ENCODE measurements around the gene RAPSN. TPM values are rescaled to one million over a fixed set of nuclear protein-coding genes. Genes with fewer than 3 reads are reported as not detected.

The RAPSN gene
- total and polyA plus RNA-seq, 5 experiments from 2014 or later, result 1.3 to 1.5 TPM; not detected in 3

DNA sequence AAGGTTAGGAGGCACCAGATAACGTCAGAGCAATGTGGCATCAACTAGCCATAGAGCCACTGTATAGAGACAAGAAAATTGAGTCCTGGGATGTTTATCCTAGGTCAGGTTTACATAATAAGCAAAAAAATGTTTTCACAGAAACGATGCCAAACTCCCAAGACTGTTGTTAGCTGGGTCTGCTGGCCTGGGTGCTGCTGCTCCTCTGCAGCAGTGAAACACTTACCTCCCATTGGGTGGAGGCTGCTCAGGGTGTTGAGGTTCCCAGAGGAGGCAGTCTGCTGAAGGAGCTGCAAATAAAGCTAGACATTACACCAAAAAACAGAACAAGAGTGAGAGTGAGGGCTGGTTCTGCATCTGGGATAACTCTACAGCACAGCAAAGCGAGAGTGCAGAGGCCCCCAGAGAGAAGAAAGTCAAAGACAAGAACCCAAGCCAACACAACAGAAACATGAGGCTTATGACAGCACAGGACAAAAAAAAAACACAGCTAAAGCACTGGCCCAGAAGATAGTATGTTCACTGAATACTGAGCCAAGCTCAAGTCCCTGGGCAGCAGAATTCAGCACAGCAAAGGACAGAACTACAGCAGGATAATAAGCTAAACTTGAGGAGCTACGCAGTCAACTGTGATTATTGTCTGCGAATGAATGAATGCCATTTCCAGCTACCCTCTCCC, 29.9 kb upstream of the RAPSN start:
- ATAC-seq (no peak), DNase-seq (no peak)
- Mint-ChIP-seq H3K36me3 (peaks cover 8 to 97% (median 15%) of the 10 kb centered on the region in 3 donors), H3K4me1 (peaks cover 0 to 2% (median 1%) of the 10 kb centered on the region in 4 donors), H3K9me3 (no peaks in the 10 kb centered on the region), H3K27me3 (no peaks in the 10 kb centered on the region), H3K4me3 (no peak overlapping the region), H3K27ac (peak overlapping the region in 1 of 10 donors; percentile 56)
- POLR2A ChIA-PET, result no interaction called here

DNA sequence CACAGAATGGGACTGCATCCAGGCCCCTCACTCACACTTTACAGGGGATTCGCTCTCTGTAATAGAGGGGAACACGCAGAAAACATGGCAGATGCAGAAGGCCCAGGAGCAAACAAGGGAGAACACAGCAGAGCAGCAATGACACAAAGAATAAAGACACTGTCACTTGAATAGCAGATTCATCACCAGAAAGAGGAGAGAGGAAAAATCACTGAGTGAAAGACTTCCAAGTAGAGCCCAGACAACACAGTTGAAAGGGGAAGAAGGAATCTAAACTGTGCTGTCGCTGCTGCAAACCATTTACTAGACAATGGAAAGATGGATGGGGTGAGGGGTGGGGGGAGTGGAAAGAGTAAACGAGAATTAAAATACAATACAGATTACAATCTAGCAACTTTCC, 28.8 kb upstream of the RAPSN start:
- Mint-ChIP-seq H3K4me3 (no peak overlapping the region), H3K36me3 (peaks cover 8 to 97% (median 12%) of the 10 kb centered on the region in 3 donors), H3K27me3 (no peaks in the 10 kb centered on the region), H3K9me3 (no peaks in the 10 kb centered on the region), H3K4me1 (peaks cover 0 to 5% (median 1%) of the 10 kb centered on the region in 4 donors), H3K27ac (peak overlapping the region in 6 of 10 donors; percentile 24 to 84 (median 58))
- ATAC-seq (no peak), DNase-seq (no peak)
- POLR2A ChIA-PET, result no interaction called here

DNA sequence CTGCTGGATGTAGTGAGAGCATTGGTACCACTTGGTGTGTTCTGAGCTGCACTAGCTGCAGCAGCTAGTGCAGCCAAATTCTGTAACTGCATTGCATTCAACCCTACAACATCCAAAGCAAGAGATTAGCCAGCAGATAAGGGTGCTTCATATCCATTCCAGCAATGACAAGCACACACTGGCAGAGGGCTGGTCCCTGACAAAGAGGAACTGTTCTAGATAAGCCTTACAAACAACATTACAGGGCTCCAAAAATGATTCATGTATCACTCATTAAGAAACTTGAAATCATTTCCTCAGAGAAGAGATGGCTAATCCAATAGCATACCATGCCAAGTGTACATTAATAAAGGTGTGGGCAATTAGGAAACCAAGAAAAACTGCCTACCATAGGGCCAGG, 28.4 kb upstream of the RAPSN start:
- peaks cover 8 to 97% (median 8%) of the 10 kb centered on the region in 3 donors for H3K36me3 Mint-ChIP-seq
- no peaks in the 10 kb centered on the region for H3K9me3 Mint-ChIP-seq
- peak overlapping the region in 5 of 10 donors; percentile 27 to 63 (median 34) for H3K27ac Mint-ChIP-seq
- H3K4me3 Mint-ChIP-seq, result no peak overlapping the region
- H3K27me3 Mint-ChIP-seq, result no peaks in the 10 kb centered on the region
- POLR2A ChIA-PET, result no interaction called here
- DNase-seq (no peak), ATAC-seq (no peak)
- H3K4me1 Mint-ChIP-seq, result peaks cover 0 to 5% (median 1%) of the 10 kb centered on the region in 4 donors

DNA sequence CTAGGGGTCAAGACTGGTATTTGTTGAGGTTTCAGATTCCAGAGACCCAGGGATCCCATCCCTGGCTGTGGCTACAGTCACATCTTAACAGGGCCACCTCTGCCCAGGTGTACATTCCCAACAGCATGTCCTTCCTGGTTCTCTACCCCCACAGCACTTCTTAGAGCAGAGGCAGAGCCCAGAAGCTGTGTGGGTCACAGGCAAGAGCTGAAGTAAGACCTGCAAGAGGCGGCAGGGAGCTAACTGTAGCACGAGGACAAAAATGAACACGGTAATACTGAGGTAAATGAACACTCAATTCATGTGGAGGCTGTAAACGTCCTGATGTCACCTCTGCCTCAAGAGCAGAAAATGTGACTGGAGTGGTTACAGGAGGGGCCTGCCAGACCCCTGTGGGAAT, 21.7 kb upstream of the RAPSN start:
- DNase-seq (no peak), ATAC-seq (no peak)
- H3K9me3 Mint-ChIP-seq, result no peaks in the 10 kb centered on the region
- no peak overlapping the region for H3K4me3 Mint-ChIP-seq
- peaks cover 3 to 12% (median 10%) of the 10 kb centered on the region in 4 donors for H3K4me1 Mint-ChIP-seq
- peaks cover 3 to 94% (median 8%) of the 10 kb centered on the region in 3 donors for H3K36me3 Mint-ChIP-seq
- H3K27ac Mint-ChIP-seq, result peak overlapping the region in 6 of 10 donors; percentile 23 to 90 (median 50)
- H3K27me3 Mint-ChIP-seq, result no peaks in the 10 kb centered on the region
- POLR2A ChIA-PET, result interaction anchor here (0.5 to 0.6 kb wide), 2 partner anchors 15 to 198 kb away, joined by 3 to 4 read pairs; no protein-coding TSS in a partner anchor

DNA sequence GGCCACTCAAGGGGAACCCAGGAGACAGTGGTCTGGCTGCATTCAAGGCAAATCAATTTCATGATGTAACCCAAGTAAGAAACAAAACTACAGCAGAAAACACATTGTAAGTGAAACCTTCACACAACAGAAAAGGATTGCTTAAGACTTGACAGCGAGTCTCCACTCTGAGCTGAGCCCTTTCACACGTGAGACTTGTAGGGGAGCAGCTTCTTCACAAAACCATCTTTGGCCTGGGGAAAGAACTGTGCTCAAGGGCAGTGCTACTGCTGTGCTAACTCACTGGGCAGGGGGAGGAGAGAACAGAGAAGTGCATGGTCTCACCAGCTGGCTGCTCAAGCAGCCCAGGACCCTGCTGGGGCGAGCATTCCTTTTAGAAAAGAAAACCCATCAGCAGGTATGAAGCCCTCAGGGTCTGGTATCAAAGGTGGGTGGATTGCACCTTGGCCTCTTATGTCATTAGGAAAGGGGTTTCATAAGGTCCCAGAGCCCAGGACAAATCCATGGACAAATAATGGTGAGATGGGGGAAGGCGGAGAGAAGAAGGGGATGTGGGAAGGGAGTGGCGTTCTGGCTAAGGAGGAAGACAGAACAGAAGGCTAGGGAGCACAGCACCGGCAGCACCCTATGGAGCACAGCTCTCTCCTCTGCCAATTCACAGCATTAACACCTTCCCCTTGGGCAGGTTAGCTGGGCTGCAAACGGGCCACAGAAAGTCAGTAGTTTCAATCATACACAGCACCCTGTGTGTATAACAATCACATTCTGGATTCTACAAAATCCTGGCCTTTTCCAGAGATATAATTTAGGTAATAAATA, 20.6 kb upstream of the RAPSN start:
- POLR2A ChIA-PET, result interaction anchor here (0.5 kb wide), 1 partner anchor 16 kb away, joined by 3 read pairs; no protein-coding TSS in a partner anchor
- Mint-ChIP-seq H3K27ac (peak overlapping the region; percentile 10 to 86 (median 42)), H3K9me3 (no peaks in the 10 kb centered on the region), H3K27me3 (no peaks in the 10 kb centered on the region), H3K4me1 (peaks cover 3 to 14% (median 11%) of the 10 kb centered on the region in 4 donors), H3K36me3 (peaks cover 0 to 89% (median 5%) of the 10 kb centered on the region in 3 donors), H3K4me3 (no peak overlapping the region)
- DNase-seq (no peak), ATAC-seq (no peak)

DNA sequence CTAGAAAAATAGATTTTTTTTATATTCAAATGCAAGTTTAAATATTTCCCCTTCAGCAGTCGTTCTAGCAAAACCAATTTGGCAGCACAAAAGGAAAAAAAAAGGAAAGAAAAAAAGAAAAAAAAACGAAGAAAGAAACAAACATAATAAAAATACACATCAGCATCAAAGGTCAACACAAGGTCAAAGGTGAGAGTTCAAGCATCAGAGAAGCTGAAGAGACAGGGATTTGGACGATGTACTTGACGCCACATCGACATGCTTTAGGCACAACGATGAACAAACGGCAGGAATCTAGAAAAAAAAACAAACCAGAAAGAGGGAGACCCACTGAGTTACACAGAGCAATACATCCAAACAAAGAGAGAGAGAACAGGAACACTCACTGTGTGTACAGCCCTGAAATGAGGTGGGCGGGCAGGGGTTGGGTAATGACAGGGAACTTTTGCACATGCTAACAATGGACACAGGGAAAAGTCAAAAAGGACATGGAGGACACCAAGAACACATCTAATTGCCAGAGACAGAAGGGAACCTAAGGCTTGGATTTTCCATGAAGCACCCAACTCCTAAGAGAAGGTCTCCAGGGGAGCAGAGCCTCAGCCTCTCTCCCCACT, 19.8 kb upstream of the RAPSN start:
- peaks cover 3 to 14% (median 11%) of the 10 kb centered on the region in 4 donors for H3K4me1 Mint-ChIP-seq
- H3K36me3 Mint-ChIP-seq, result peaks cover 0 to 84% (median 0%) of the 10 kb centered on the region in 3 donors
- DNase-seq (no peak), ATAC-seq (no peak)
- H3K9me3 Mint-ChIP-seq, result no peaks in the 10 kb centered on the region
- POLR2A ChIA-PET, result no interaction called here
- H3K27ac Mint-ChIP-seq, result peak overlapping the region in 7 of 10 donors; percentile 4 to 87 (median 61)
- H3K27me3 Mint-ChIP-seq, result no peaks in the 10 kb centered on the region
- H3K4me3 Mint-ChIP-seq, result no peak overlapping the region

DNA sequence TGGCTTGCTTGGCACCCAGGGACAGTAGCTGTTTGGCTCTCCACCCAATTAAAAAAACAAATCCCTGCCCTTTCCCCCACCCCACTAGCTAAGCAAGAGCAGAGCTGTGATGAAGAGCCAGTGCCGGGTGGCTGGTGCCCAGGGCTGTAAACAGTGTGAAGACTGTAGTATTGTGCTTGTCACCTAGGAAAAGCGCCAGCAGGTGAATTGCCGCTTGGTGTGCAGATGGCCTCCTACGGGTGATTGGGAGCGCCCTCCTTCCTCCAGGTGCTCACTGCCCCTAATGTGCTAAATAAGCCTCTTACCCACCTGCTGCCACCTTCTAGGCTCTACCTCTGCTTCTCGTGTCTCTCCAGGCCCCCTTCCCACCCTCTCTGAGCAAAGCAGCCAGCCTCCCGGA, 18.4 kb upstream of the RAPSN start:
- no peak for DNase-seq
- Mint-ChIP-seq H3K27ac (peak overlapping the region in 8 of 10 donors; percentile 42 to 84 (median 56)), H3K9me3 (no peaks in the 10 kb centered on the region), H3K4me1 (peaks cover 3 to 12% (median 11%) of the 10 kb centered on the region in 4 donors), H3K27me3 (no peaks in the 10 kb centered on the region), H3K4me3 (no peak overlapping the region), H3K36me3 (peaks cover 0 to 73% (median 0%) of the 10 kb centered on the region in 3 donors)
- ATAC-seq, result no peak
- POLR2A ChIA-PET, result no interaction called here

DNA sequence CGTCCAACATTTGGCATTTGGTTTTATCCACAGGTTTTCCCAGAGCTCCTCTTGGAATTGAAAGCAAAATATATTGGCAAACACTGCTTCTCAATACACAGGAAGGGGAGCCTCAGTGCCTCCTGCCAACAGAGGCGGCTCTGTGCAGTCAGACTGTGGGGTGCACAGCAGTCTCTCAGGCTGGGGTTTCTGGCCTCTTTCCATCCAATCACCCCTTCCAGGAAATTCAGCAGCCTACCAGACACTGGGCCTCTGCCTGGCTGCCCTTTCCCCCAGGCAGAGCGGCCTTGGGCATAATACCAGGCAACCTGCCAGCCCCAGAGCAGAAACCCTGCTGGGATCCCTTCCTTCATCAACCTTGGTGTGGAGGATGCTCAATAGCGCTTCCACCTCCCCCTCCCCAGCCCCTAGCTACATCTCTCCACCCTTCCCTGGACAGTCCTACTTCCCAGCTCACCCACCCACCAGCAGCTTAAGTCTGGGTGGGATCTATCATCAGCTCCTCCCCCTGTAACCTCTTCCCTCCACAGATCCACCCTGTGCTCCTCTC, 17.8 kb upstream of the RAPSN start:
- Mint-ChIP-seq H3K27me3 (no peaks in the 10 kb centered on the region), H3K4me3 (no peak overlapping the region), H3K9me3 (no peaks in the 10 kb centered on the region), H3K36me3 (peaks cover 0 to 69% (median 2%) of the 10 kb centered on the region in 3 donors), H3K27ac (peak overlapping the region in 8 of 10 donors; percentile 12 to 62 (median 40)), H3K4me1 (peaks cover 3 to 12% (median 11%) of the 10 kb centered on the region in 4 donors)
- POLR2A ChIA-PET, result no interaction called here
- ATAC-seq (no peak), DNase-seq (no peak)

DNA sequence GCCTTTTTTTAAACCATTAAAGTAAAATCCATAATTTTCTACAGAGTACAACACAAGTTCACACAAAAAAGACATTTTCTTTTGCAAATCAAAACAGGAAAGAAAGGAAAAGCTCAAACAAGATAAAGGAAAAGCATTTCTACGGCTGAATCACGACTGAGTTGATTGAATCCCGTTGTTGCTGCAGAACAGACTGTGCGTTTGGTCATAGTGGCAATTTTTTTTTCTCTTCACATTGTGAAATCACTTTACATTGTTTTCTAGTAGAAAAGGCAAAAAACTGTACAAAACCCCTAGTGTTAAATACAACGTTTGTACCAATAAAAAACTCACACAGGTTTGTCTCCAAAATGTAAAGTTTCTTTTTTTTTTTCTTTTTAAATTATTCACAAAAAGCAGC, 17.3 kb upstream of the RAPSN start:
- Mint-ChIP-seq H3K4me1 (peaks cover 3 to 12% (median 11%) of the 10 kb centered on the region in 4 donors), H3K27ac (peak overlapping the region in 3 of 10 donors; percentile 48 to 74 (median 64)), H3K27me3 (no peaks in the 10 kb centered on the region), H3K4me3 (no peak overlapping the region), H3K36me3 (peaks cover 0 to 67% (median 2%) of the 10 kb centered on the region in 3 donors), H3K9me3 (no peaks in the 10 kb centered on the region)
- ATAC-seq (no peak), DNase-seq (no peak)
- POLR2A ChIA-PET, result no interaction called here

DNA sequence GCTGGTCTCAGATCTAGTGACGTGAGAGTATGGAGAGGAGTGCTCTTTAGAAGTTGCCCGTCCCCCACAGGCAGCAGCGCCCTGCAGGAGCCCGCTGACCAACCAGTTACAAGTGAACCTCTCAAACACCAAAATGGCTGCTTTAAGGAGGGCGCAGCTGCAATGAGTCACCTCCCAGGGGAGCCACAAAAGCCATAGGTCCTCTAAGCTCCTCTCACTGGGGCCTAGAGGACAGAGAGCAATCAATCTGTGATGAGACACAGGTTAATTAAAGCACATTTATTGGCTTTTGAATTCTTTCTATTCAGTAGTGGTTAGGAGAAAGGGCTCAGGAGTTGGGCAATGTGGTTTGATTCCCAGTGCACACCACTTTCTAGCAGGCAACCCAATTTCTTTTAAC, 15.5 kb upstream of the RAPSN start:
- Mint-ChIP-seq H3K27me3 (no peaks in the 10 kb centered on the region), H3K4me1 (peaks cover 3 to 12% (median 10%) of the 10 kb centered on the region in 4 donors), H3K27ac (peak overlapping the region in 4 of 10 donors; percentile 2 to 50 (median 22)), H3K36me3 (peaks cover 0 to 56% (median 2%) of the 10 kb centered on the region in 3 donors), H3K4me3 (no peak overlapping the region), H3K9me3 (no peaks in the 10 kb centered on the region)
- DNase-seq, result no peak
- POLR2A ChIA-PET, result no interaction called here
- ATAC-seq, result no peak

DNA sequence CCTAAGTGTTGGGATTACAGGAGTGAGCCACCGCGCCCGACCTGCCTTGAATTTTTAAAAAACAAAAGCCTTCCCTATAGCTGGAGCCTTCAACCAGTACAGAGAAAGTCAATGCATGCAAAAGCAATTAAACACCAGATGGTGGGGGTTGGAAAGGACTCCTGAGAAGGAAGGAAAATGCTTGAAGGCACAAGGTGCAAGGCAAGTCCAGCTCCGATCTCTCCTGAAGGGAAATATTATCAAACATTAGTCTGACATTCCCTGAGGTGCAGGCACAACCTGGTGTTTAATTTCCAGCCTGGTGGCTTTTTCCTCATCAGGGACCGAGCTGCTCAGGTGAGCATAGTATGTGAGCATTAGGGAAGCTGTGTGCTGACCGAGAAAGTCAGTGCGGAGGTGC, 12.9 kb upstream of the RAPSN start:
- H3K27ac Mint-ChIP-seq, result peak overlapping the region in 6 of 10 donors; percentile 3 to 68 (median 54)
- H3K9me3 Mint-ChIP-seq, result no peaks in the 10 kb centered on the region
- POLR2A ChIA-PET, result no interaction called here
- peaks cover 0 to 3% (median under 1%) of the 10 kb centered on the region in 4 donors for H3K4me1 Mint-ChIP-seq
- no peaks in the 10 kb centered on the region for H3K27me3 Mint-ChIP-seq
- DNase-seq (no peak), ATAC-seq (no peak)
- H3K36me3 Mint-ChIP-seq, result peaks cover 0 to 31% (median 2%) of the 10 kb centered on the region in 3 donors
- H3K4me3 Mint-ChIP-seq, result no peak overlapping the region

DNA sequence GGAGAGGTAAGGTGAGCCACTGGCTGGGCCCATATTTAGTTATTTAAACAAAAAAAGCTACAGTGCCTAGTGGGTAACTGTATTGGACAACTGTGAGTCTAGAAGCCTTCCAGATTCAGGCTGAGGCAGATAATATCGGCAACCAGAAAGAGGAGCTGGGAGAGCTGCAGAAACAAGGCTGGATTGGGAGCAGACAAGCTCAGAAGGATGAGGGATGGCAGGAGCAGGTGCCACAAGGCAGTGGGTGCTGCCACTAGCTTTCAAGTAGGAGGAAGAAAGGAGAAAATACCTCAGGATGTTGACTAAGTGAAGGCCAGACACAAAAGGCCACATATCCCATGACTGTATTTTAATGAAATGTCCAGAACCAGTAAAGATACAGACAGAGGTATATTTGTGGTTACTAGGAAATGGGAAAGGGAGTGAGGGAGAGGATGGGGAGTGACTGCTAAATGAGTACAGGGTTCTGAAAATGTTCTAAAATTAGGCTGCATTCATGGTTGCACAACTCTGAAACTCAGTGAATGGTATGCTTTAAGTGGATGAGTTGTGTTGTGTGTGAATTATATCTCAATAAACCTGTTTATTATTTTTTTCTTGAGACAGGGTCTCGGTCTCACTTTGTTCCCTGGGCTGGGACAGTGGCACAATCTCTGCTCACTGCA, 11.8 kb upstream of the RAPSN start:
- peak overlapping the region in 7 of 10 donors; percentile 15 to 79 (median 54) for H3K27ac Mint-ChIP-seq

More for the DNA sequence above, 11.8 kb upstream of the RAPSN start:
- DNase-seq, result no peak
- POLR2A ChIA-PET, result no interaction called here
- Mint-ChIP-seq H3K4me3 (no peak overlapping the region), H3K4me1 (peaks cover 0 to 3% (median under 1%) of the 10 kb centered on the region in 4 donors), H3K27me3 (no peaks in the 10 kb centered on the region), H3K36me3 (peaks cover 0 to 22% (median 2%) of the 10 kb centered on the region in 3 donors), H3K9me3 (no peaks in the 10 kb centered on the region)
- no peak for ATAC-seq
